ENCODE measurements around the gene CCT8L2.
"Not testable (repeated sequence)": the region's sequence is repeated elsewhere in the genome, so short reads cannot be mapped to it uniquely, and the experiment has no call there.

The CCT8L2 gene

DNA sequence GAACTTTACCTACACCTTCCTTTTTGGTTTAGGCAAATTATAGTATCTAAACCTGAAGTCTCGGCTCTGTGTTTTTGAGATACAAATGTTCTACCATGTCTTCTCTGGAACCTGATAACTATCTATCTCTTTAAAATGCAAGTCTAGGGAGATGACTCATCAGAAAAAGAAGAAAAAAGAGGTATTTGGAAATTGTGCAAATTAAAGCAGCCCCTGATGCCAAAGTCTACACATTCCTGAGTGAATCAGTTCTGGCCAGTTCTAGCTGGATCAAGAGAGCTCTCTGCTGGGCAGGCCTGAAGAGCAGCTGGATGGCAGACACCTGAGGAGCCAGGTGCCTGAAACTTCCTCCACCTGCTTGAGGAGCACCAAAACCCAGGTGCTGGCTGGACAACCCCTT lies 49.3 kb downstream of the CCT8L2 start:
- not testable (repeated sequence) for H4K20me1 ChIP-seq (ENCODE audit: low read depth, low read length); H3F3A ChIP-seq (ENCODE audit: insufficient read depth); H3K9me2 ChIP-seq (replicated peaks; ENCODE audit: insufficient read depth, low read length); H3K4me2 ChIP-seq (ENCODE audit: low read depth, low read length, poor library complexity, severe bottlenecking); H3K9ac ChIP-seq (ENCODE audit: low read length); H3K9me3 ChIP-seq (ENCODE audit: insufficient read depth, low read length); H3K79me2 ChIP-seq (ENCODE audit: insufficient read depth, low read length); H3K36me3 ChIP-seq (ENCODE audit: low read length); H3K27me3 ChIP-seq (ENCODE audit: low read length); H3K27ac ChIP-seq (ENCODE audit: low read depth, low read length); H3K4me3 ChIP-seq (ENCODE audit: insufficient read depth, low read length, poor library complexity, severe bottlenecking); H2AFZ ChIP-seq (ENCODE audit: low read depth, low read length, severe bottlenecking)
